HepG2 (cell line): ENCODE data around the gene ATM.

Experiments
- CTCF ChIP-seq: sonication (generic); formaldehyde crosslinking; IDR thresholded peaks from 2 replicates; pipeline ENCODE4 v1.5.0; 2020; ENCODE audit warnings: mild to moderate bottlenecking, missing genetic modification reagents, moderate library complexity
- PBX3 ChIP-seq: sonication (generic); formaldehyde crosslinking; IDR thresholded peaks from 2 replicates; pipeline ENCODE4 v1.8.1; 2023; ENCODE audit warnings: missing genetic modification reagents, inconsistent platforms, borderline replicate concordance
- RNF2 ChIP-seq: fragments of 450-650 bp; conservative IDR thresholded peaks from 2 replicates; pipeline ENCODE4 v1.6.1; 2016; ENCODE audit warnings: low read depth
- ZNF138 ChIP-seq: sonication (generic); formaldehyde crosslinking; IDR thresholded peaks from 2 replicates; pipeline ENCODE4 v1.5.0; 2020; ENCODE audit warnings: mild to moderate bottlenecking, low read depth, missing genetic modification reagents

GRCh38 chr11:108338750-108339149 is 115.9 kb downstream of the ATM start:
- TF ChIP-seq PBX3 (CRISPR knock-in tag), result no peak
- no peak for TF ChIP-seq CTCF
- no peak for TF ChIP-seq ZNF138 (CRISPR knock-in tag)
- TF ChIP-seq RNF2, result no peak
